ENCODE measurements around the gene PXDN. TPM values are rescaled to one million over a fixed set of nuclear protein-coding genes. Genes with fewer than 3 reads are reported as not detected.

The PXDN gene
- total RNA-seq, 1 experiment from 2014 or later, result 146 TPM

DNA sequence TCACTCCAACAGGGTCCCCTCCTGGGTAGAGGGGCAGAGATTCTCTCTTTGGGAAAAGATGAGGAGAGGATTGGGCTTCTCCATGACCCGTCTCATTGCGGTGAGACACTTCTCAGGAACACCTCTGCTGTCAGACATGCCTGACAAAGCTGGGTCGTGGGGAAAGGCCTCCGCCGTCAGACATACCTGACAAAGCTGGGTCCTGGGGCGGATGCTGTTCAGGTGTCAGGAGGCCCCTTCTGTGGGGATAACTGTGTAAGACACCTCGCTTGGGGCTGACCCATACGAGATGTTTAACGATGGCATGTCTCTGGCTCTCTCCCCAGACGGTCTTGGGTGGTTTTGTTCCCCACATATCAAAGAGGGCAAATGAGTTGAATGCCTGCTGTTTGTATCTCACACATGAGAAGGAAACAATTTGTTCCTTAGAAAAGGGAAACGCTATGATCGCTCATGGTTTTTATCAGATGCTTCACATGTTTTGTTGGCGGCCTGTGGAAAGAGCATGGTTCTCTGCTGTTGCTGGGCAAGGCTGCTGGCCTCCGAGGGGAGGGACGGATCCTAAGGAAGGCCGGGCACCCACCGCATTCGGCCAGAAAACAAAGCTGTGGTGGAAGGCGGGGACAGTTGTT, 40.8 kb upstream of the PXDN start (continued):
- TF ChIP-seq, protein P1, sequence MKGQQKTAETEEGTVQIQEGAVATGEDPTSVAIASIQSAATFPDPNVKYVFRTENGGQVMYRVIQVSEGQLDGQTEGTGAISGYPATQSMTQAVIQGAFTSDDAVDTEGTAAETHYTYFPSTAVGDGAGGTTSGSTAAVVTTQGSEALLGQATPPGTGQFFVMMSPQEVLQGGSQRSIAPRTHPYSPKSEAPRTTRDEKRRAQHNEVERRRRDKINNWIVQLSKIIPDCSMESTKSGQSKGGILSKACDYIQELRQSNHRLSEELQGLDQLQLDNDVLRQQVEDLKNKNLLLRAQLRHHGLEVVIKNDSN (CRISPR knock-in tag; IDR thresholded peaks at IDR 0.05), result no peak
- TF ChIP-seq, protein P2, sequence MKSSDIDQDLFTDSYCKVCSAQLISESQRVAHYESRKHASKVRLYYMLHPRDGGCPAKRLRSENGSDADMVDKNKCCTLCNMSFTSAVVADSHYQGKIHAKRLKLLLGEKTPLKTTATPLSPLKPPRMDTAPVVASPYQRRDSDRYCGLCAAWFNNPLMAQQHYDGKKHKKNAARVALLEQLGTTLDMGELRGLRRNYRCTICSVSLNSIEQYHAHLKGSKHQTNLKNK (CRISPR knock-in tag; IDR thresholded peaks at IDR 0.05), result no peak
- TF ChIP-seq NFYB (CRISPR knock-in tag; conservative IDR thresholded peaks at IDR 0.05; ENCODE audit: low read depth) (no peak), ZNF219 (CRISPR knock-in tag; IDR thresholded peaks at IDR 0.05; ENCODE audit: borderline replicate concordance) (no peak)

DNA sequence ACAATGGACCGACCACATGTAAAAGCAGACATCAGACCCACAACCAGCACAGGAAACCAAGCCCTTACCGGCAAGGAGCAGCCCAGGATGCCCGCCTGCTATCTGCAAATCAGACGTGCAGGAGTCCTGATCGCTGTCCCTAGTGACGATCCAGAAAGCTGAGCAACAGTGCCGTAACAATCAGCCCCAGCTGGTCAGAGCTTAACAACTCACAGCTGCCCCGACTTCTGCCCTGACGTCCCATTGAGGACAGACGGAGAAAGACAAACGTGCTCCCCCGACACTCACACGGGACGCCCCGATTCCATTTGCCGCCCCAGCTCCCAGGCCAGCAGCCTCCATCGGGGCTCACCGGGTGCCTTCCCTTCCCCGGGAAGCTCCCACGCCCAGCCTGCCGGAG, 39.8 kb upstream of the PXDN start:
- Mint-ChIP-seq H3K36me3 (no peaks in the 10 kb centered on the region), H3K9me3 (no peaks in the 10 kb centered on the region), H3K27me3 (ENCODE audit: low read depth) (no peaks in the 10 kb centered on the region), H3K27ac (no peak overlapping the region), H3K4me1 (peaks cover 20% of the 10 kb centered on the region), H3K4me3 (no peak overlapping the region)
- CTCF ChIA-PET, result interaction anchor here (0.6 to 1.5 kb wide), 9 partner anchors 13 to 233 kb away, joined by 3 to 10 read pairs (median 3); no protein-coding TSS in a partner anchor
- POLR2A ChIA-PET, result no interaction called here
- ATAC-seq (peak; percentile 25; the same call in 1 of the 2 replicates), DNase-seq (ENCODE audit: low spot score) (no peak)
- TF ChIP-seq, protein P3, sequence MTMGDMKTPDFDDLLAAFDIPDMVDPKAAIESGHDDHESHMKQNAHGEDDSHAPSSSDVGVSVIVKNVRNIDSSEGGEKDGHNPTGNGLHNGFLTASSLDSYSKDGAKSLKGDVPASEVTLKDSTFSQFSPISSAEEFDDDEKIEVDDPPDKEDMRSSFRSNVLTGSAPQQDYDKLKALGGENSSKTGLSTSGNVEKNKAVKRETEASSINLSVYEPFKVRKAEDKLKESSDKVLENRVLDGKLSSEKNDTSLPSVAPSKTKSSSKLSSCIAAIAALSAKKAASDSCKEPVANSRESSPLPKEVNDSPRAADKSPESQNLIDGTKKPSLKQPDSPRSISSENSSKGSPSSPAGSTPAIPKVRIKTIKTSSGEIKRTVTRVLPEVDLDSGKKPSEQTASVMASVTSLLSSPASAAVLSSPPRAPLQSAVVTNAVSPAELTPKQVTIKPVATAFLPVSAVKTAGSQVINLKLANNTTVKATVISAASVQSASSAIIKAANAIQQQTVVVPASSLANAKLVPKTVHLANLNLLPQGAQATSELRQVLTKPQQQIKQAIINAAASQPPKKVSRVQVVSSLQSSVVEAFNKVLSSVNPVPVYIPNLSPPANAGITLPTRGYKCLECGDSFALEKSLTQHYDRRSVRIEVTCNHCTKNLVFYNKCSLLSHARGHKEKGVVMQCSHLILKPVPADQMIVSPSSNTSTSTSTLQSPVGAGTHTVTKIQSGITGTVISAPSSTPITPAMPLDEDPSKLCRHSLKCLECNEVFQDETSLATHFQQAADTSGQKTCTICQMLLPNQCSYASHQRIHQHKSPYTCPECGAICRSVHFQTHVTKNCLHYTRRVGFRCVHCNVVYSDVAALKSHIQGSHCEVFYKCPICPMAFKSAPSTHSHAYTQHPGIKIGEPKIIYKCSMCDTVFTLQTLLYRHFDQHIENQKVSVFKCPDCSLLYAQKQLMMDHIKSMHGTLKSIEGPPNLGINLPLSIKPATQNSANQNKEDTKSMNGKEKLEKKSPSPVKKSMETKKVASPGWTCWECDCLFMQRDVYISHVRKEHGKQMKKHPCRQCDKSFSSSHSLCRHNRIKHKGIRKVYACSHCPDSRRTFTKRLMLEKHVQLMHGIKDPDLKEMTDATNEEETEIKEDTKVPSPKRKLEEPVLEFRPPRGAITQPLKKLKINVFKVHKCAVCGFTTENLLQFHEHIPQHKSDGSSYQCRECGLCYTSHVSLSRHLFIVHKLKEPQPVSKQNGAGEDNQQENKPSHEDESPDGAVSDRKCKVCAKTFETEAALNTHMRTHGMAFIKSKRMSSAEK (CRISPR knock-in tag; IDR thresholded peaks at IDR 0.05; ENCODE audit: borderline replicate concordance), result no peak
- no peak for TF ChIP-seq ZNF219 (CRISPR knock-in tag; IDR thresholded peaks at IDR 0.05; ENCODE audit: borderline replicate concordance)
- TF ChIP-seq, protein P4, sequence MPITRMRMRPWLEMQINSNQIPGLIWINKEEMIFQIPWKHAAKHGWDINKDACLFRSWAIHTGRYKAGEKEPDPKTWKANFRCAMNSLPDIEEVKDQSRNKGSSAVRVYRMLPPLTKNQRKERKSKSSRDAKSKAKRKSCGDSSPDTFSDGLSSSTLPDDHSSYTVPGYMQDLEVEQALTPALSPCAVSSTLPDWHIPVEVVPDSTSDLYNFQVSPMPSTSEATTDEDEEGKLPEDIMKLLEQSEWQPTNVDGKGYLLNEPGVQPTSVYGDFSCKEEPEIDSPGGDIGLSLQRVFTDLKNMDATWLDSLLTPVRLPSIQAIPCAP (CRISPR knock-in tag; IDR thresholded peaks at IDR 0.05), result no peak

DNA sequence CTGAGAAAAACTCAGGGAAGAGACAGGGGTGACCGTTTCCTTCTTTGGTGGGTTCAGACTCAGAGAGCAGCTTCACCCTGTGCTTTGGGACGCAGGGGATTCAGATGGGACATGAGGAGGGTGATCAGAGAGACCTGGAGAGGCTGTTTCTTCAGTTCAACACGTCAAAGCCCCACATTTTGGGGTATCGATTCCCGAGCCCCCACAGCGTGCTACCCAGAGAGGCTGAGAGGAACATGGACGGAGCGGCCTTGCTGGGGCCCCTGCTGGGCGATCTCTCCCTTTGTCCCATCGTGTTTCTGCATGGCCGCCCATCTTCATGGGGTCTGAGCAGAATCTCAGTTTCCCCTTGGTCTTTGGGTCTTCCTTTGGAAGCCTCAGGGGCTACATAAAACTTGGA, 38.2 kb upstream of the PXDN start:
- 0 out of 2 replicates have a peak overlapping the region, but pooled peaks have one; percentile 14 for H3K27ac Mint-ChIP-seq
- CTCF ChIA-PET, result interaction anchor here (2.2 kb wide), 1 partner anchor 13 kb away, joined by 10 read pairs; no protein-coding TSS in a partner anchor
- no peaks in the 10 kb centered on the region for H3K27me3 Mint-ChIP-seq (ENCODE audit: low read depth)
- no peak for ATAC-seq
- no peak for DNase-seq (ENCODE audit: low spot score)
- peaks cover 13% of the 10 kb centered on the region for H3K4me1 Mint-ChIP-seq
- POLR2A ChIA-PET, result no interaction called here
- H3K9me3 Mint-ChIP-seq, result no peaks in the 10 kb centered on the region
- no peak for TF ChIP-seq ZNF317 (CRISPR knock-in tag; IDR thresholded peaks at IDR 0.05; ENCODE audit: borderline replicate concordance, low read depth)
- TF ChIP-seq ZNF416 (CRISPR knock-in tag; IDR thresholded peaks at IDR 0.05), result no peak
- no peak for TF ChIP-seq NR1H2 (CRISPR knock-in tag; IDR thresholded peaks at IDR 0.05)
- TF ChIP-seq, protein P5, sequence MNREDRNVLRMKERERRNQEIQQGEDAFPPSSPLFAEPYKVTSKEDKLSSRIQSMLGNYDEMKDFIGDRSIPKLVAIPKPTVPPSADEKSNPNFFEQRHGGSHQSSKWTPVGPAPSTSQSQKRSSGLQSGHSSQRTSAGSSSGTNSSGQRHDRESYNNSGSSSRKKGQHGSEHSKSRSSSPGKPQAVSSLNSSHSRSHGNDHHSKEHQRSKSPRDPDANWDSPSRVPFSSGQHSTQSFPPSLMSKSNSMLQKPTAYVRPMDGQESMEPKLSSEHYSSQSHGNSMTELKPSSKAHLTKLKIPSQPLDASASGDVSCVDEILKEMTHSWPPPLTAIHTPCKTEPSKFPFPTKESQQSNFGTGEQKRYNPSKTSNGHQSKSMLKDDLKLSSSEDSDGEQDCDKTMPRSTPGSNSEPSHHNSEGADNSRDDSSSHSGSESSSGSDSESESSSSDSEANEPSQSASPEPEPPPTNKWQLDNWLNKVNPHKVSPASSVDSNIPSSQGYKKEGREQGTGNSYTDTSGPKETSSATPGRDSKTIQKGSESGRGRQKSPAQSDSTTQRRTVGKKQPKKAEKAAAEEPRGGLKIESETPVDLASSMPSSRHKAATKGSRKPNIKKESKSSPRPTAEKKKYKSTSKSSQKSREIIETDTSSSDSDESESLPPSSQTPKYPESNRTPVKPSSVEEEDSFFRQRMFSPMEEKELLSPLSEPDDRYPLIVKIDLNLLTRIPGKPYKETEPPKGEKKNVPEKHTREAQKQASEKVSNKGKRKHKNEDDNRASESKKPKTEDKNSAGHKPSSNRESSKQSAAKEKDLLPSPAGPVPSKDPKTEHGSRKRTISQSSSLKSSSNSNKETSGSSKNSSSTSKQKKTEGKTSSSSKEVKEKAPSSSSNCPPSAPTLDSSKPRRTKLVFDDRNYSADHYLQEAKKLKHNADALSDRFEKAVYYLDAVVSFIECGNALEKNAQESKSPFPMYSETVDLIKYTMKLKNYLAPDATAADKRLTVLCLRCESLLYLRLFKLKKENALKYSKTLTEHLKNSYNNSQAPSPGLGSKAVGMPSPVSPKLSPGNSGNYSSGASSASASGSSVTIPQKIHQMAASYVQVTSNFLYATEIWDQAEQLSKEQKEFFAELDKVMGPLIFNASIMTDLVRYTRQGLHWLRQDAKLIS (CRISPR knock-in tag; IDR thresholded peaks at IDR 0.05; ENCODE audit: borderline replicate concordance), result no peak
- no peak for TF ChIP-seq TEAD4 (CRISPR knock-in tag; IDR thresholded peaks at IDR 0.05)
- TF ChIP-seq NFE2L1 (CRISPR knock-in tag; IDR thresholded peaks at IDR 0.05), result no peak
- no peak for TF ChIP-seq ZNF396 (CRISPR knock-in tag; IDR thresholded peaks at IDR 0.05; ENCODE audit: borderline replicate concordance)
- TF ChIP-seq RORB (CRISPR knock-in tag; IDR thresholded peaks at IDR 0.05), result no peak
- TF ChIP-seq NFATC4 (CRISPR knock-in tag; IDR thresholded peaks at IDR 0.05), result no peak
- TF ChIP-seq, protein P6, sequence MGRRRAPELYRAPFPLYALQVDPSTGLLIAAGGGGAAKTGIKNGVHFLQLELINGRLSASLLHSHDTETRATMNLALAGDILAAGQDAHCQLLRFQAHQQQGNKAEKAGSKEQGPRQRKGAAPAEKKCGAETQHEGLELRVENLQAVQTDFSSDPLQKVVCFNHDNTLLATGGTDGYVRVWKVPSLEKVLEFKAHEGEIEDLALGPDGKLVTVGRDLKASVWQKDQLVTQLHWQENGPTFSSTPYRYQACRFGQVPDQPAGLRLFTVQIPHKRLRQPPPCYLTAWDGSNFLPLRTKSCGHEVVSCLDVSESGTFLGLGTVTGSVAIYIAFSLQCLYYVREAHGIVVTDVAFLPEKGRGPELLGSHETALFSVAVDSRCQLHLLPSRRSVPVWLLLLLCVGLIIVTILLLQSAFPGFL (CRISPR knock-in tag; IDR thresholded peaks at IDR 0.05; ENCODE audit: borderline replicate concordance), result no peak
- TF ChIP-seq GRHL2 (CRISPR knock-in tag; IDR thresholded peaks at IDR 0.05; ENCODE audit: insufficient replicate concordance, severe bottlenecking), result no peak
- H3K36me3 Mint-ChIP-seq, result no peaks in the 10 kb centered on the region
- no peak overlapping the region for H3K4me3 Mint-ChIP-seq
